ENCODE measurements around the gene NARF.

- TF ChIP-seq CTCF (IDR thresholded peaks at IDR 0.05; ENCODE audit: low read depth, low read length, poor library complexity, severe bottlenecking) (no peak), EZH2phosphoT487 (IDR thresholded peaks at IDR 0.05; ENCODE audit: borderline replicate concordance, low read length) (no peak)
Measured at GRCh38 chr17:82489851-82490511, 31.4 kb downstream of the NARF start.

All from DOHH2 (cell line).